DND-41 (cell line): ENCODE data around the gene NKD2.

Experiments
- EZH2 ChIP-seq: IDR thresholded peaks from 3 replicates; pipeline ENCODE4 v1.6.1; 2012; ENCODE audit warnings: borderline replicate concordance, low read depth, mild to moderate bottlenecking, moderate library complexity, low read length, inconsistent platforms; ENCODE audit not compliant: severe bottlenecking
- TF ChIP-seq, protein P1 (sequence below): IDR thresholded peaks from 2 replicates; pipeline ENCODE4 v1.5.1; 2012; ENCODE audit warnings: borderline replicate concordance, low read length, moderate library complexity, mild to moderate bottlenecking; ENCODE audit not compliant: poor library complexity, severe bottlenecking; ENCODE audit errors: extremely low read depth

- no peak for TF ChIP-seq EZH2
- TF ChIP-seq, protein P1, sequence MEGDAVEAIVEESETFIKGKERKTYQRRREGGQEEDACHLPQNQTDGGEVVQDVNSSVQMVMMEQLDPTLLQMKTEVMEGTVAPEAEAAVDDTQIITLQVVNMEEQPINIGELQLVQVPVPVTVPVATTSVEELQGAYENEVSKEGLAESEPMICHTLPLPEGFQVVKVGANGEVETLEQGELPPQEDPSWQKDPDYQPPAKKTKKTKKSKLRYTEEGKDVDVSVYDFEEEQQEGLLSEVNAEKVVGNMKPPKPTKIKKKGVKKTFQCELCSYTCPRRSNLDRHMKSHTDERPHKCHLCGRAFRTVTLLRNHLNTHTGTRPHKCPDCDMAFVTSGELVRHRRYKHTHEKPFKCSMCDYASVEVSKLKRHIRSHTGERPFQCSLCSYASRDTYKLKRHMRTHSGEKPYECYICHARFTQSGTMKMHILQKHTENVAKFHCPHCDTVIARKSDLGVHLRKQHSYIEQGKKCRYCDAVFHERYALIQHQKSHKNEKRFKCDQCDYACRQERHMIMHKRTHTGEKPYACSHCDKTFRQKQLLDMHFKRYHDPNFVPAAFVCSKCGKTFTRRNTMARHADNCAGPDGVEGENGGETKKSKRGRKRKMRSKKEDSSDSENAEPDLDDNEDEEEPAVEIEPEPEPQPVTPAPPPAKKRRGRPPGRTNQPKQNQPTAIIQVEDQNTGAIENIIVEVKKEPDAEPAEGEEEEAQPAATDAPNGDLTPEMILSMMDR, result no peak
Observed at GRCh38 chr5:962801-963200, 45.8 kb upstream of the NKD2 start.
